K562 (cell line): Measurements from ENCODE around the gene KBTBD12. TPM values are rescaled to one million over a fixed set of nuclear protein-coding genes. Genes with fewer than 3 reads are reported as not detected.

ENCODE experiments used
- CBFB ChIP-seq: sonication (generic); formaldehyde crosslinking; IDR thresholded peaks from 2 replicates; pipeline ENCODE4 v1.4.0; 2020; ENCODE audit warnings: mild to moderate bottlenecking, missing genetic modification reagents
- EHMT2 ChIP-seq: fragments of 450-650 bp; IDR thresholded peaks from 2 replicates; pipeline ENCODE4 v1.6.1; 2018; ENCODE audit warnings: antibody characterized with exemption
- GABPB1 ChIP-seq: sonication (generic); formaldehyde crosslinking; IDR thresholded peaks from 2 replicates; pipeline ENCODE4 v1.8.0; 2022; ENCODE audit warnings: mild to moderate bottlenecking, missing genetic modification reagents
- GTF2A2 ChIP-seq: IDR thresholded peaks from 2 replicates; pipeline ENCODE4 v1.6.1; 2016; ENCODE audit warnings: mild to moderate bottlenecking, missing genetic modification characterization, missing compliant biosample characterization
- GTF2E2 ChIP-seq: fragments of 200-800 bp; sonication (Bioruptor generic); IDR thresholded peaks from 2 replicates; pipeline ENCODE4 v1.6.1; 2016; ENCODE audit warnings: missing genetic modification characterization, missing compliant biosample characterization
- HDAC6 ChIP-seq: IDR thresholded peaks from 2 replicates; pipeline ENCODE4 v1.6.1; 2012; ENCODE audit warnings: low read depth, mild to moderate bottlenecking, control low read depth, inconsistent platforms, low read length, moderate library complexity
- HMG20B ChIP-seq: fragments of 250-450 bp; sonication (Bioruptor Pico); IDR thresholded peaks from 2 replicates; pipeline ENCODE4 v1.5.0; 2021; ENCODE audit warnings: mild to moderate bottlenecking
- RAD51 ChIP-seq: fragments of 450-650 bp; IDR thresholded peaks from 2 replicates; pipeline ENCODE4 v1.7.1; 2016; ENCODE audit warnings: low read depth, mild to moderate bottlenecking, borderline replicate concordance
- SMAD4 ChIP-seq: fragments of 250-450 bp; sonication (Bioruptor Pico); conservative IDR thresholded peaks from 2 replicates; pipeline ENCODE4 v1.8.0; 2021; ENCODE audit warnings: inconsistent platforms, mild to moderate bottlenecking, moderate library complexity
- SPI1 ChIP-seq: IDR thresholded peaks from 2 replicates; pipeline ENCODE4 v1.6.1; 2011; ENCODE audit warnings: low read depth, low read length, control low read depth, borderline replicate concordance
- ZNF263 ChIP-seq: sonication (generic); formaldehyde crosslinking; IDR thresholded peaks from 2 replicates; pipeline ENCODE4 v1.8.0; 2022; ENCODE audit warnings: mild to moderate bottlenecking, missing genetic modification reagents, borderline replicate concordance
- ZNF766 ChIP-seq: fragments of 200-800 bp; sonication (Bioruptor generic); conservative IDR thresholded peaks from 2 replicates; pipeline ENCODE4 v1.6.1; 2016; ENCODE audit warnings: missing genetic modification characterization, missing compliant biosample characterization
- polyA plus RNA-seq, 8 experiments: library from polyadenylated mRNA; depleted of rRNA in 4 of 8; stranded (reverse) in 5 of 8; unstranded in 3 of 8; fragments of >200 nt; fragmentation: Nextera tagmentation in 2 of 8; fragmentation: Illumina TruSeq in 1 of 8; extraction: Ambion mirVana in 2 of 8; extraction: Trizol in 1 of 8; gene quantifications; 2 replicates each; pipeline versions ENCODE4 v1.2.1 to v1.2.3, GENCODE V29; 2011 to 2014; ENCODE audit warnings: inconsistent platforms in 1 of 8, missing spikeins in 1 of 8
- total RNA-seq, 7 experiments: library from RNA; depleted of rRNA in 6 of 7; stranded (reverse); fragments of >200 nt in 6 of 7; fragmentation: Illumina TruSeq in 2 of 7; extraction: Trizol in 2 of 7; gene quantifications; 2 replicates each; pipeline versions ENCODE4 v1.2.1 to v1.2.3, GENCODE V29; 2011 to 2021; ENCODE audit warnings: low replicate concordance in 1 of 7
- TF ChIP-seq, protein P1 (sequence below), 2 experiments: fragments of 450-650 bp in 1 of 2; sonication (generic) in 1 of 2; formaldehyde crosslinking in 1 of 2; IDR thresholded peaks; 2 replicates each; pipeline versions ENCODE4 v1.7.1 to v1.9.0; 2016 to 2022; ENCODE audit warnings: inconsistent platforms in 1 of 2, mild to moderate bottlenecking in 1 of 2, missing genetic modification reagents in 1 of 2
- TF ChIP-seq, protein P2 (sequence below): fragments of 450-650 bp; formaldehyde crosslinking; IDR thresholded peaks from 2 replicates; pipeline ENCODE4 v1.4.0; 2020; ENCODE audit warnings: mild to moderate bottlenecking, moderate library complexity
- TF ChIP-seq, protein P3 (sequence below): fragments of 450-650 bp; formaldehyde crosslinking; conservative IDR thresholded peaks from 2 replicates; pipeline ENCODE4 v1.4.0; 2022; ENCODE audit warnings: mild to moderate bottlenecking, missing genetic modification characterization
- TF ChIP-seq, protein P4 (sequence below): sonication (generic); formaldehyde crosslinking; IDR thresholded peaks from 2 replicates; pipeline ENCODE4 v1.9.0; 2022; ENCODE audit warnings: mild to moderate bottlenecking, missing genetic modification reagents

Gene KBTBD12
- total and polyA plus RNA-seq, 9 of the 15 experiments (the other 6 are each of a cell fraction or from before 2014, with no cell fraction given) = not detected

DNA sequence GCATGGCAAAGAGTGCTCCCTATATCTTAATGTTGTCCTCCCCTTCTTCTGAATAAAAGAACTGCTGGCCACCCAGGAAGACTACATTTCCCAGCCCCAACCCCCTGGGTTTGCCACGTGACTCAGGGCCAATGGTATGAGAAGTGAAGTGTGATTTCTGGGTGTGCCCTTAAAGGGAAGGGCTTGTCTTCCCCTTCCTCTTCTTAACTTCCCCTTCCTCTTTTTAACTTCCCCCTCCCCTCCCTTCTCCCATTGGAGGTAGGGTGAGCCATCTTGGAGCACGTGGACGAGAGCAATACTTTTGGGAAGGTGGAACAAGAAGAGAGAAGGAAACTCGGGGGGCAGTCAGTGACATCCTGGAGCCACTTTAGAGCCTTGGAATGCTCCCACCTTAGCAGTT, 6.8 kb upstream of the KBTBD12 start (continued):
- TF ChIP-seq, protein P1, sequence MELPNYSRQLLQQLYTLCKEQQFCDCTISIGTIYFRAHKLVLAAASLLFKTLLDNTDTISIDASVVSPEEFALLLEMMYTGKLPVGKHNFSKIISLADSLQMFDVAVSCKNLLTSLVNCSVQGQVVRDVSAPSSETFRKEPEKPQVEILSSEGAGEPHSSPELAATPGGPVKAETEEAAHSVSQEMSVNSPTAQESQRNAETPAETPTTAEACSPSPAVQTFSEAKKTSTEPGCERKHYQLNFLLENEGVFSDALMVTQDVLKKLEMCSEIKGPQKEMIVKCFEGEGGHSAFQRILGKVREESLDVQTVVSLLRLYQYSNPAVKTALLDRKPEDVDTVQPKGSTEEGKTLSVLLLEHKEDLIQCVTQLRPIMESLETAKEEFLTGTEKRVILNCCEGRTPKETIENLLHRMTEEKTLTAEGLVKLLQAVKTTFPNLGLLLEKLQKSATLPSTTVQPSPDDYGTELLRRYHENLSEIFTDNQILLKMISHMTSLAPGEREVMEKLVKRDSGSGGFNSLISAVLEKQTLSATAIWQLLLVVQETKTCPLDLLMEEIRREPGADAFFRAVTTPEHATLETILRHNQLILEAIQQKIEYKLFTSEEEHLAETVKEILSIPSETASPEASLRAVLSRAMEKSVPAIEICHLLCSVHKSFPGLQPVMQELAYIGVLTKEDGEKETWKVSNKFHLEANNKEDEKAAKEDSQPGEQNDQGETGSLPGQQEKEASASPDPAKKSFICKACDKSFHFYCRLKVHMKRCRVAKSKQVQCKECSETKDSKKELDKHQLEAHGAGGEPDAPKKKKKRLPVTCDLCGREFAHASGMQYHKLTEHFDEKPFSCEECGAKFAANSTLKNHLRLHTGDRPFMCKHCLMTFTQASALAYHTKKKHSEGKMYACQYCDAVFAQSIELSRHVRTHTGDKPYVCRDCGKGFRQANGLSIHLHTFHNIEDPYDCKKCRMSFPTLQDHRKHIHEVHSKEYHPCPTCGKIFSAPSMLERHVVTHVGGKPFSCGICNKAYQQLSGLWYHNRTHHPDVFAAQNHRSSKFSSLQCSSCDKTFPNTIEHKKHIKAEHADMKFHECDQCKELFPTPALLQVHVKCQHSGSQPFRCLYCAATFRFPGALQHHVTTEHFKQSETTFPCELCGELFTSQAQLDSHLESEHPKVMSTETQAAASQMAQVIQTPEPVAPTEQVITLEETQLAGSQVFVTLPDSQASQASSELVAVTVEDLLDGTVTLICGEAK (IDR thresholded peaks at IDR 0.05) = peak; percentile 51; the same call in 1 of the 2 replicates
- TF ChIP-seq, protein P1 (CRISPR knock-in tag; IDR thresholded peaks at IDR 0.05) = no peak
- TF ChIP-seq CBFB (CRISPR knock-in tag) (no peak), HMG20B (no peak), GTF2A2 (no peak), ZNF263 (CRISPR knock-in tag) (peak; percentile 74; the same call in 1 of the 2 replicates), HDAC6 (no peak), ZNF766 (CRISPR knock-in tag) (no peak), RAD51 (peak; percentile 55), EHMT2 (0 out of 2 replicates have a peak, but pooled peaks have one; percentile 22), GTF2E2 (tag) (no peak), SMAD4 (CRISPR knock-in tag) (no peak), SPI1 (peak; percentile 94), GABPB1 (CRISPR knock-in tag) (no peak)
- TF ChIP-seq, protein P2, sequence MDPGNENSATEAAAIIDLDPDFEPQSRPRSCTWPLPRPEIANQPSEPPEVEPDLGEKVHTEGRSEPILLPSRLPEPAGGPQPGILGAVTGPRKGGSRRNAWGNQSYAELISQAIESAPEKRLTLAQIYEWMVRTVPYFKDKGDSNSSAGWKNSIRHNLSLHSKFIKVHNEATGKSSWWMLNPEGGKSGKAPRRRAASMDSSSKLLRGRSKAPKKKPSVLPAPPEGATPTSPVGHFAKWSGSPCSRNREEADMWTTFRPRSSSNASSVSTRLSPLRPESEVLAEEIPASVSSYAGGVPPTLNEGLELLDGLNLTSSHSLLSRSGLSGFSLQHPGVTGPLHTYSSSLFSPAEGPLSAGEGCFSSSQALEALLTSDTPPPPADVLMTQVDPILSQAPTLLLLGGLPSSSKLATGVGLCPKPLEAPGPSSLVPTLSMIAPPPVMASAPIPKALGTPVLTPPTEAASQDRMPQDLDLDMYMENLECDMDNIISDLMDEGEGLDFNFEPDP (CRISPR knock-in tag) = no peak
- TF ChIP-seq, protein P3, sequence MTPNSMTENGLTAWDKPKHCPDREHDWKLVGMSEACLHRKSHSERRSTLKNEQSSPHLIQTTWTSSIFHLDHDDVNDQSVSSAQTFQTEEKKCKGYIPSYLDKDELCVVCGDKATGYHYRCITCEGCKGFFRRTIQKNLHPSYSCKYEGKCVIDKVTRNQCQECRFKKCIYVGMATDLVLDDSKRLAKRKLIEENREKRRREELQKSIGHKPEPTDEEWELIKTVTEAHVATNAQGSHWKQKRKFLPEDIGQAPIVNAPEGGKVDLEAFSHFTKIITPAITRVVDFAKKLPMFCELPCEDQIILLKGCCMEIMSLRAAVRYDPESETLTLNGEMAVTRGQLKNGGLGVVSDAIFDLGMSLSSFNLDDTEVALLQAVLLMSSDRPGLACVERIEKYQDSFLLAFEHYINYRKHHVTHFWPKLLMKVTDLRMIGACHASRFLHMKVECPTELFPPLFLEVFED (CRISPR knock-in tag) = no peak
- TF ChIP-seq, protein P4, sequence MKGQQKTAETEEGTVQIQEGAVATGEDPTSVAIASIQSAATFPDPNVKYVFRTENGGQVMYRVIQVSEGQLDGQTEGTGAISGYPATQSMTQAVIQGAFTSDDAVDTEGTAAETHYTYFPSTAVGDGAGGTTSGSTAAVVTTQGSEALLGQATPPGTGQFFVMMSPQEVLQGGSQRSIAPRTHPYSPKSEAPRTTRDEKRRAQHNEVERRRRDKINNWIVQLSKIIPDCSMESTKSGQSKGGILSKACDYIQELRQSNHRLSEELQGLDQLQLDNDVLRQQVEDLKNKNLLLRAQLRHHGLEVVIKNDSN (CRISPR knock-in tag) = peak; percentile 46; the same call in 1 of the 2 replicates
